Chondrocyte (in vitro differentiated cells): ENCODE results near the gene ABCC3. TPM values are rescaled to one million over a fixed set of nuclear protein-coding genes. Genes with fewer than 3 reads are reported as not detected.
A peak's percentile ranks its signal among the peaks of the same experiment; 100 is the strongest.

Experiments
- DNase-seq: peaks from one replicate; pipeline ENCODE4 v3.0.0; 2021; ENCODE audit warnings: mixed read lengths, low spot score
- H3K27ac Mint-ChIP-seq: one replicate; pipeline ENCODE4 v1.8.0; 2021; ENCODE audit warnings: mild to moderate bottlenecking, moderate library complexity, mixed read lengths; ENCODE audit not compliant: unreplicated experiment
- H3K27me3 Mint-ChIP-seq: 2 replicates; pipeline ENCODE4 v1.8.0; 2021; ENCODE audit warnings: low read depth, mixed read lengths
- H3K36me3 Mint-ChIP-seq: 2 replicates; pipeline ENCODE4 v1.8.0; 2021; ENCODE audit warnings: low read depth, mixed read lengths
- H3K4me1 Mint-ChIP-seq: 2 replicates; pipeline ENCODE4 v1.8.0; 2021; ENCODE audit warnings: low read depth, mild to moderate bottlenecking, mixed read lengths
- H3K4me3 Mint-ChIP-seq: one replicate; pipeline ENCODE4 v1.8.0; 2021; ENCODE audit warnings: mild to moderate bottlenecking, moderate library complexity, mixed read lengths; ENCODE audit not compliant: unreplicated experiment
- H3K9me3 Mint-ChIP-seq: 2 replicates; pipeline ENCODE4 v1.8.0; 2021; ENCODE audit warnings: low read depth, mixed read lengths
- CTCF ChIP-seq: fragments of 200-600 bp; sonication (generic); IDR thresholded peaks from 2 replicates; pipeline ENCODE4 v1.5.0; 2021; ENCODE audit warnings: antibody characterized with exemption, mild to moderate bottlenecking, moderate library complexity
- total RNA-seq: library from RNA; stranded (reverse); gene quantifications from 3 replicates; pipeline ENCODE4 v1.2.1, GENCODE V29; 2021

Gene ABCC3
- total RNA-seq, 1 donor from 2014 or later = 2.8 TPM

DNA sequence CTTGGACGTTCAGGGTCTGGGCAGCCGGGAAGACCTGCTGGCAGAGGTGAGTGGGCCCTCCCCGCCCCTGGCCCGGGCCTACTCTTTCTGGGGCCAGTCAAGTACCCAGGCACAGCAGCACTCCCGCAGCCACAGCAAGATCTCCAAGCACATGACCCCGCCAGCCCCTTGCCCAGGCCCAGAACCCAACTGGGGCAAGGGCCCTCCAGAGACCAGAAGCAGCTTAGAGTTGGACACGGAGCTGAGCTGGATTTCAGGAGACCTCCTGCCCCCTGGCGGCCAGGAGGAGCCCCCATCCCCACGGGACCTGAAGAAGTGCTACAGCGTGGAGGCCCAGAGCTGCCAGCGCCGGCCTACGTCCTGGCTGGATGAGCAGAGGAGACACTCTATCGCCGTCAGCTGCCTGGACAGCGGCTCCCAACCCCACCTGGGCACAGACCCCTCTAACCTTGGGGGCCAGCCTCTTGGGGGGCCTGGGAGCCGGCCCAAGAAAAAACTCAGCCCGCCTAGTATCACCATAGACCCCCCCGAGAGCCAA lies 8.6 kb upstream of the ABCC3 start:
- Mint-ChIP-seq H3K36me3 (no peaks in the 10 kb centered on the region), H3K27me3 (peaks cover 11% of the 10 kb centered on the region), H3K4me1 (peaks cover 3% of the 10 kb centered on the region), H3K4me3 (no peak overlapping the region), H3K27ac (no peak overlapping the region), H3K9me3 (no peaks in the 10 kb centered on the region)
- no peak for DNase-seq
- TF ChIP-seq CTCF = peak; percentile 83

DNA sequence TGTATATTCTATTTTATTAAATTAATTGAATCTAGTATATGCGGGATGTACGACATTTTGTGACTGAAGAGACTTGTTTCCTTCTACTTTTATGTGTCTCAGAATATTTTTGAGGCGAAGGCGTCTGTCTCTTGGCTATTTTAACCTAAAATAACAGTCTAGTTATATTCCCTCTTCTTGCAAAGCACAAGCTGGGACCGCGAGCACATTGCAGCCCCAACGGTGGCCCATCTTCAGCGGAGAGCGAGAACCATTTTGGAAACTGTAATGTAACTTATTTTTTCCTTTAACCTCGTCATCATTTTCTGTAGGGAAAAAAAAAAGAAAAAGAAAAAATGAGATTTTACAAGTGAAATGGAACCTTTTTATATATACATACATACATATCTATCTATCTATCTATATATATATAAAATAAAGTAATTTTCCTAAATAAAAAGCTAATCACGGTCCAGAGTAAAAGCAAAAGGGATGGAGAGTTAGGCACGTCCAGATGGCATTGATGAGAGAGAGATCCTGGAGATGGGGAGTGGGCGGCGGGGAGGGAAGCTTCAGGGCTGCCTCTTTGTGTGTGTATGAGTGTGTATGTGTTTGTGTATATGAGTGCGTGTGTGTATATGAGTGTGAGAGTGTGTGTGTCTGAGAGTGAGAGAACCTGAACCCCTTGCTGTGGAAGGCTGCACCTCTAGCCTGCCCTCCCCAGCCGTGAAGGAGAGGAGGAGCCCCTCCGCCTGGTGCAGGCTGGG lies 7.5 kb upstream of the ABCC3 start:
- H3K27ac Mint-ChIP-seq = no peak overlapping the region
- no peaks in the 10 kb centered on the region for H3K9me3 Mint-ChIP-seq
- no peak overlapping the region for H3K4me3 Mint-ChIP-seq
- H3K4me1 Mint-ChIP-seq = peaks cover 9% of the 10 kb centered on the region
- no peak for TF ChIP-seq CTCF
- peaks cover 5% of the 10 kb centered on the region for H3K27me3 Mint-ChIP-seq
- no peaks in the 10 kb centered on the region for H3K36me3 Mint-ChIP-seq
- no peak for DNase-seq

GRCh38 chr17:50627782-50628601 lies 6.7 kb upstream of the ABCC3 start:
- Mint-ChIP-seq H3K4me1 (peaks cover 9% of the 10 kb centered on the region), H3K9me3 (no peaks in the 10 kb centered on the region), H3K27me3 (peaks cover 5% of the 10 kb centered on the region), H3K27ac (no peak overlapping the region), H3K4me3 (no peak overlapping the region), H3K36me3 (no peaks in the 10 kb centered on the region)
- no peak for TF ChIP-seq CTCF
- no peak for DNase-seq

GRCh38 chr17:50629902-50630301 lies 4.8 kb upstream of the ABCC3 start:
- H3K27ac Mint-ChIP-seq = no peak overlapping the region
- no peaks in the 10 kb centered on the region for H3K9me3 Mint-ChIP-seq
- no peak for TF ChIP-seq CTCF
- H3K27me3 Mint-ChIP-seq = peaks cover 9% of the 10 kb centered on the region
- H3K4me3 Mint-ChIP-seq = no peak overlapping the region
- peaks cover 9% of the 10 kb centered on the region for H3K4me1 Mint-ChIP-seq
- no peak for DNase-seq
- no peaks in the 10 kb centered on the region for H3K36me3 Mint-ChIP-seq

DNA sequence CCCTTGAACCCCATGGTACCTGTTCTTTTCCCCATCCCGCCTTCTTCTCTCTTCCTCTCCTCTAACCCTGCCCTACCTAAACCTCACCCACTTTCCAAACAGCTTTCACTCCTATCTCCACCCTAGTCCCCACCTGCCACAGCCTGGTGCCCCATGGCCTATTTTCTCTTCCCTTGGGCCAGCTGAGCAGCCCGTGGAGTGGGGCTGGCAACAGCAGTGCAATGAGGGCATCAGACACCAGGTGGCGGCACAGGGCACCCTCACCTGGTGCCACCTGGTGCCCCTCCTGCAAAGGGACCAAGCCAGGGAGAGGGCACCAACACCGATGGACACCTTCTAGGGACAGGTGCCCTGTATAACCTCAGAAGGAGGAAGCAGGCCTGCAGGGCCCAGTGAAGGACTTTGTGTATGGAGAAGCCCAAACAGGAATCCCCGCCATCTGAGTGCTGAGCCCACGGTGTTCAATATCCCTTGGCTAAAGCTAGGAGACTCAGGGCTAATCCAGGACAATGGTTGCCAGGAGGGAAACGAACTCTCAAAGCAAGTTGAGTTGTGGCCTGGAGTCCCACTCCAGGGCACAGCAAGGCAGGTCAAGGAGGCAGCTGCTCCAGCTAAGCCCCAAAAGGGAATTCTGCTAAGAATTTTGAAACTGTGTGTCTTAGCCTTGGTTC lies 4.0 kb upstream of the ABCC3 start:
- Mint-ChIP-seq H3K27me3 (peaks cover 9% of the 10 kb centered on the region), H3K4me1 (peaks cover 9% of the 10 kb centered on the region), H3K27ac (no peak overlapping the region), H3K9me3 (no peaks in the 10 kb centered on the region), H3K4me3 (no peak overlapping the region), H3K36me3 (no peaks in the 10 kb centered on the region)
- no peak for DNase-seq
- peak; percentile 85 for TF ChIP-seq CTCF
